Prostate gland (tissue), 2 donors: Measurements from ENCODE around the gene PDE6B. TPM values are rescaled to one million over a fixed set of nuclear protein-coding genes. Genes with fewer than 3 reads are reported as not detected.

Experiments used
- DNase-seq: peaks from one replicate; pipeline ENCODE4 v3.0.0-alpha.2; 2019; ENCODE audit warnings: low spot score
- H3K27ac ChIP-seq, 2 donors: fragments of 200-600 bp; sonication (generic); 2 replicates each; pipeline ENCODE4 v1.5.1; 2017 to 2019
- H3K27me3 ChIP-seq: fragments of 200-600 bp; sonication (generic); replicated peaks from 2 replicates; pipeline ENCODE4 v1.5.1; 2019; ENCODE audit not compliant: insufficient read depth
- H3K36me3 ChIP-seq, 2 donors: fragments of 200-600 bp; sonication (generic); 1 replicate in 1 of 2; 2 replicates in 1 of 2; pipeline versions ENCODE4 v1.5.1 to v1.8.1; 2017 to 2019
- H3K4me1 ChIP-seq: fragments of 200-600 bp; sonication (generic); replicated peaks from 2 replicates; pipeline ENCODE4 v1.5.1; 2019
- H3K4me3 ChIP-seq, 2 donors: fragments of 200-600 bp; sonication (generic); 2 replicates each; pipeline ENCODE4 v1.5.1; 2017 to 2019
- H3K9me3 ChIP-seq: fragments of 200-600 bp; sonication (generic); 2 replicates; pipeline ENCODE4 v1.5.1; 2017
- POLR2A ChIP-seq: fragments of 450-650 bp; IDR thresholded peaks from one replicate; pipeline ENCODE4 v1.6.1; 2016; ENCODE audit warnings: antibody characterized with exemption, mild to moderate bottlenecking
- POLR2AphosphoS5 ChIP-seq: sonication (generic); formaldehyde crosslinking; IDR thresholded peaks from one replicate; pipeline ENCODE4 v1.6.1; 2017; ENCODE audit warnings: antibody characterized with exemption
- WGBS: methylation state at CpG from one replicate; pipeline ENCODE4 v1.1.5; 2018; 5-methylcytosine and 5-hydroxymethylcytosine counted together
- intact Hi-C: fragments of 100-400 bp; cut with DNase I; formaldehyde crosslinking; loops from one replicate; pipeline ENCODE4 v1.14.2; 2022
- total RNA-seq, 2 donors: library from RNA; depleted of rRNA; stranded (reverse); fragments of >200 nt; gene quantifications; one replicate each; pipeline ENCODE4 v1.1.0, GENCODE V29; 2016
- TF ChIP-seq, protein P1 (sequence below), 4 experiments: fragments of 200-600 bp in 2 of 4; fragments of 450-650 bp in 2 of 4; sonication (generic) in 2 of 4; IDR thresholded peaks; 1 replicate in 3 of 4; 2 replicates in 1 of 4; pipeline ENCODE4 v1.5.1; 2016 to 2019; ENCODE audit warnings: antibody characterized with exemption in 4 of 4, mild to moderate bottlenecking in 2 of 4, moderate library complexity in 2 of 4

The PDE6B gene
- total RNA-seq, 2 donors from 2014 or later = 8.0 to 9.3 TPM

DNA sequence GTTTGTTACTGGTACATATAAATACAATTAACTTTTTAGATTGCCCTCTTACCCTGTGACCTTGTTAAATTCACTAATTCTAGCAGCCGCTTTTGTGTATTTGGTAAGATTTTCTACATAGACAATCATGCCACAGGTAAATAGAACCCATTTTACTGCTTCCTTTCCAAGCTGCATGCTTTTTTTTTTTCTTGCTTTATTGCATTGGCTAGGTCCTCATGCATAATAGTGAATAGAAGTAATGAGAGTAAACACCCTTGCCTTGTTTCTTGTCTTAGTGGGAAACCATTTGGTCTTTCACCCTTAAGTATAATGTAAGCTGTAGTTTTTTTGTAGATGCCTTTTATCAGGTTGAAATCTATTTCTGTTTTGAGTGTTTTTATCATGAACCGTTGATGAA is 41.6 kb upstream of the PDE6B start:
- H3K27me3 ChIP-seq = peaks cover 5% of the 10 kb centered on the region

GRCh38 chr4:587671-588350 is 37.6 kb upstream of the PDE6B start:
- intact Hi-C loops = no loop called here

More for the DNA sequence above, 41.6 kb upstream of the PDE6B start:
- DNase-seq = no peak
- Histone ChIP-seq H3K9me3 (no peaks in the 10 kb centered on the region), H3K4me3 (no peak overlapping the region), H3K27ac (no peak overlapping the region), H3K36me3 (no peaks in the 10 kb centered on the region), H3K4me1 (no peaks in the 10 kb centered on the region)
- TF ChIP-seq POLR2A (no peak), POLR2AphosphoS5 (no peak)
- TF ChIP-seq, protein P1, sequence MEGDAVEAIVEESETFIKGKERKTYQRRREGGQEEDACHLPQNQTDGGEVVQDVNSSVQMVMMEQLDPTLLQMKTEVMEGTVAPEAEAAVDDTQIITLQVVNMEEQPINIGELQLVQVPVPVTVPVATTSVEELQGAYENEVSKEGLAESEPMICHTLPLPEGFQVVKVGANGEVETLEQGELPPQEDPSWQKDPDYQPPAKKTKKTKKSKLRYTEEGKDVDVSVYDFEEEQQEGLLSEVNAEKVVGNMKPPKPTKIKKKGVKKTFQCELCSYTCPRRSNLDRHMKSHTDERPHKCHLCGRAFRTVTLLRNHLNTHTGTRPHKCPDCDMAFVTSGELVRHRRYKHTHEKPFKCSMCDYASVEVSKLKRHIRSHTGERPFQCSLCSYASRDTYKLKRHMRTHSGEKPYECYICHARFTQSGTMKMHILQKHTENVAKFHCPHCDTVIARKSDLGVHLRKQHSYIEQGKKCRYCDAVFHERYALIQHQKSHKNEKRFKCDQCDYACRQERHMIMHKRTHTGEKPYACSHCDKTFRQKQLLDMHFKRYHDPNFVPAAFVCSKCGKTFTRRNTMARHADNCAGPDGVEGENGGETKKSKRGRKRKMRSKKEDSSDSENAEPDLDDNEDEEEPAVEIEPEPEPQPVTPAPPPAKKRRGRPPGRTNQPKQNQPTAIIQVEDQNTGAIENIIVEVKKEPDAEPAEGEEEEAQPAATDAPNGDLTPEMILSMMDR (IDR thresholded peaks at IDR 0.05) = no peak
- intact Hi-C loops = no loop called here
- WGBS = 94% methylated on average over 2 of the region's 2 CpGs

DNA sequence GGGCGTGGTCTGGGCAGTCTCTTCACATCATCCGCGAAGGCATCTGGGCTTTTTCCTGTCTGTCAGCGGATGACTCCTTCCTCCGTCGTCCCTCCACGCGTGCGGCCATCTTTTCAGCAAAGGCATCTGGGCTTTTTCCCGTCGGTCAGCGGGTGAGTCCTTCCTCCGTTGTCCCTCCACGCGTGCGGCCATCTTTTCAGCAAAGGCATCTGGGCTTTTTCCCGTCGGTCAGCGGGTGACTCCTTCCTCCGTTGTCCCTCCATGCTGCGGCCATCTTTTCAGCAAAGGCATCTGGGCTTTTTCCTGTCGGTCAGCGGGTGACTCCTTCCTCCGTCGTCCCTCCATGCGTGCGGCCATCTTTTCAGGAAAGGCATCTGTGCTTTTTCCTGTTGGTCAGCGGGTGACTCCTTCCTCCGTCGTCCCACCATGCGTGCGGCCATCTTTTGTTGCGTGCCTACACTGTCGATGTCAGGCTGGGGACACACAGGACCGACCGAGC is 37.0 kb upstream of the PDE6B start:
- Histone ChIP-seq H3K9me3 (no peaks in the 10 kb centered on the region), H3K27ac (no peak overlapping the region), H3K36me3 (no peaks in the 10 kb centered on the region), H3K4me1 (no peaks in the 10 kb centered on the region), H3K4me3 (no peak overlapping the region), H3K27me3 (no peaks in the 10 kb centered on the region)
- 83% methylated on average over 36 of the region's 36 CpGs for WGBS
- intact Hi-C loops = no loop called here
- TF ChIP-seq, protein P1 (IDR thresholded peaks at IDR 0.05) = no peak
- TF ChIP-seq POLR2A (no peak), POLR2AphosphoS5 (no peak)
- DNase-seq = no peak

More at GRCh38 chr4:587671-588350, 37.6 kb upstream of the PDE6B start:
- Histone ChIP-seq H3K36me3 (no peaks in the 10 kb centered on the region), H3K4me1 (no peaks in the 10 kb centered on the region), H3K27ac (no peak overlapping the region), H3K27me3 (no peaks in the 10 kb centered on the region), H3K9me3 (no peaks in the 10 kb centered on the region), H3K4me3 (no peak overlapping the region)
- 75% methylated on average over 25 of the region's 25 CpGs for WGBS
- DNase-seq = no peak
- TF ChIP-seq POLR2AphosphoS5 (no peak), POLR2A (no peak)
- TF ChIP-seq, protein P1 (IDR thresholded peaks at IDR 0.05) = no peak

DNA sequence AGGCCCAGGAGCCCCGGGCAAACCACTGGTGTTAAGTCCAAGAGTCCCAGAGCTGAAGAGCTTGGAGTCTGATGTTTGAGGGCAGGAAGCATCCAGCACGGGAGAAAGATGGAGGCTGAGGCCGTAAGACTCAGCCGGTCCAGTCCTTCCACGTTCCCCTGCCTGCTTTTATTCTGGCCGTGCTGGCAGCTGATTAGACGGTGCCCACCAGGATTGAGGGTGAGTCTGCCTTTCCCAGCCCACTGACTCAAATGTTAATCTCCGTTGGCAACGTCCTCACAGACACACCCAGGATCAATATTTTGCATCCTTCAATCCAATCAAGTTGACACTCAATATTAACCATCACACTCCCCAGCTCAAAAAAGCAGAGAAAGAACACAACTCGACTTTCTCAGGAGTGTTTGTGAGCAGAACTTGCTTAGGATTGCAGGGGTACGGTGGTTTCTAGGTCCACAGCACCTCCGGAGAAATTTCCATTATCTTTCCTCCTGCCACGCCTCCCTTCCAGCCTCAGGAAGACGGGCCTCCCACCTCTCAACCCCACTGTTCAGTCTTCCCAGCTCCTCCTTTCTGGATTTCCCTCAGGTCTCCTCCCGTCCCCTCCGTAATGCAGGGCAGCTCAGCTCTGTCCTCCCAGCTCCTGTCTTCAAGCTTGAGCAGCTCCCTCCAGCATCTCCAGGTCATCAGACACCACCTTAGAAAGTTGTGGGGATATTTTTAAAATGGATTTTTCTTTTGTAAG is 36.0 kb upstream of the PDE6B start:
- 84% methylated on average over 16 of the region's 16 CpGs for WGBS
- no peak for TF ChIP-seq POLR2A
- TF ChIP-seq POLR2AphosphoS5 = no peak
- TF ChIP-seq, protein P1 (IDR thresholded peaks at IDR 0.05) = no peak
- no peak overlapping the region for H3K27ac ChIP-seq
- no peaks in the 10 kb centered on the region for H3K36me3 ChIP-seq
- H3K27me3 ChIP-seq = no peaks in the 10 kb centered on the region
- no peaks in the 10 kb centered on the region for H3K9me3 ChIP-seq
- H3K4me1 ChIP-seq = no peaks in the 10 kb centered on the region
- intact Hi-C loops = no loop called here
- H3K4me3 ChIP-seq = no peak overlapping the region
- DNase-seq = no peak
